ENCODE data around the gene ERC1. TPM values are rescaled to one million over a fixed set of nuclear protein-coding genes. Genes with fewer than 3 reads are reported as not detected.

ERC1 gene
- total RNA-seq, 1 donor from 2014 or later: 82.2 TPM

GRCh38 chr12:1322821-1323220, 331.8 kb downstream of the ERC1 start:
- H3K27me3 Mint-ChIP-seq (ENCODE audit: unreplicated experiment): no peaks in the 10 kb centered on the region
- H3K4me1 Mint-ChIP-seq (ENCODE audit: low read depth, unreplicated experiment): no peaks in the 10 kb centered on the region
- H3K27ac Mint-ChIP-seq (ENCODE audit: unreplicated experiment): no peak overlapping the region
- no peaks in the 10 kb centered on the region for H3K9me3 Mint-ChIP-seq (ENCODE audit: unreplicated experiment)
- DNase-seq: no peak
- TF ChIP-seq CTCF (IDR thresholded peaks at IDR 0.05; ENCODE audit: partially characterized antibody, unreplicated experiment): no peak
- no peak overlapping the region for H3K4me3 Mint-ChIP-seq (ENCODE audit: unreplicated experiment)
- peaks cover 4% of the 10 kb centered on the region for H3K36me3 Mint-ChIP-seq (ENCODE audit: unreplicated experiment)

- TF ChIP-seq CTCF (IDR thresholded peaks at IDR 0.05; ENCODE audit: partially characterized antibody, unreplicated experiment): no peak
- no peaks in the 10 kb centered on the region for H3K27me3 Mint-ChIP-seq (ENCODE audit: unreplicated experiment)
Observed at GRCh38 chr12:1324099-1324498, 333.1 kb downstream of the ERC1 start.

DNA sequence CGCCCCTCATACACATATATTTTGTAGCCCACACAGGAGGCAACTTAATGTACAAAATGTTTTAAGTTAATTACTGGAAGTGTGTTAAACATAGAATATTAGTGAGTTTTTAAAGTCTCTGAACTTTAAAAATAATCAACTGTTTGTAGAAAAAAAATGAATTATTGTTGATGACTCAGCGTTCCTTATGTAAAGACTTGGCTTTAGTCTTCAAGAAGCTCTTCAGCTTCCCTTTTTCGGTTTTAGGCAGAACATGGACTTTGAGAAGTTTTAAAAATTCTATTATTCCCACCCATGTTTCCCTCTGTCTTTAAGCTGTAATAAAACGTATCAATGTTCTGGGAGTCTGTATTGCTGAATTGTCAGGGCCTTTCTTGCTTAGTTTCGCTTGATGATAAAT, 333.9 kb downstream of the ERC1 start:
- Mint-ChIP-seq H3K27me3 (ENCODE audit: unreplicated experiment) (no peaks in the 10 kb centered on the region), H3K4me3 (ENCODE audit: unreplicated experiment) (no peak overlapping the region), H3K36me3 (ENCODE audit: unreplicated experiment) (peaks cover 5% of the 10 kb centered on the region), H3K4me1 (ENCODE audit: low read depth, unreplicated experiment) (no peaks in the 10 kb centered on the region), H3K9me3 (ENCODE audit: unreplicated experiment) (no peaks in the 10 kb centered on the region), H3K27ac (ENCODE audit: unreplicated experiment) (no peak overlapping the region)
- DNase-seq: no peak
- no peak for TF ChIP-seq CTCF (IDR thresholded peaks at IDR 0.05; ENCODE audit: partially characterized antibody, unreplicated experiment)

More at GRCh38 chr12:1324099-1324498, 333.1 kb downstream of the ERC1 start:
- no peak for DNase-seq
- Mint-ChIP-seq H3K4me1 (ENCODE audit: low read depth, unreplicated experiment) (no peaks in the 10 kb centered on the region), H3K9me3 (ENCODE audit: unreplicated experiment) (no peaks in the 10 kb centered on the region), H3K27ac (ENCODE audit: unreplicated experiment) (no peak overlapping the region), H3K4me3 (ENCODE audit: unreplicated experiment) (no peak overlapping the region), H3K36me3 (ENCODE audit: unreplicated experiment) (peaks cover 5% of the 10 kb centered on the region)

DNA sequence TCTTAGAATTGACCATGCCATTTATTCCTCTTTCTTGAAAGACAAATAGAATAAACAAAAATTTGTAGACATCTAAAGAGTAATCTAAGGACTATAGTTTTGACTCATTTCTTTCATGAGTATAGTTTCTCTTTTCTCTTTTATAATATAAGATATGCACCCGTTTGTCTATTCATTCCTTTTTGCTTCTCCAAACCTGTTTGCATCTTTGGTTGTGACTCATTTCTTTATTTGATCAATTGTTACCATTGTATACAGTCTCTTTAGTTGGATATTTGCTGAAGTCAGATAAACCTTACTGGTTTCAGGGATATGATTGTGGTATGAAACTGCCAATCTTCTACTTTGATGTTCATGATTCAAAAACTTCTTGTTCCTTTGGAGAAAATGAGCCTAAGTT, 334.6 kb downstream of the ERC1 start:
- no peak for DNase-seq
- H3K9me3 Mint-ChIP-seq (ENCODE audit: unreplicated experiment): no peaks in the 10 kb centered on the region
- no peaks in the 10 kb centered on the region for H3K27me3 Mint-ChIP-seq (ENCODE audit: unreplicated experiment)
- H3K4me3 Mint-ChIP-seq (ENCODE audit: unreplicated experiment): no peak overlapping the region
- no peaks in the 10 kb centered on the region for H3K4me1 Mint-ChIP-seq (ENCODE audit: low read depth, unreplicated experiment)
- H3K27ac Mint-ChIP-seq (ENCODE audit: unreplicated experiment): no peak overlapping the region
- no peak for TF ChIP-seq CTCF (IDR thresholded peaks at IDR 0.05; ENCODE audit: partially characterized antibody, unreplicated experiment)
- H3K36me3 Mint-ChIP-seq (ENCODE audit: unreplicated experiment): peaks cover 5% of the 10 kb centered on the region

- no peak for DNase-seq
- H3K4me3 Mint-ChIP-seq (ENCODE audit: unreplicated experiment): no peak overlapping the region
- no peaks in the 10 kb centered on the region for H3K4me1 Mint-ChIP-seq (ENCODE audit: low read depth, unreplicated experiment)
- H3K27me3 Mint-ChIP-seq (ENCODE audit: unreplicated experiment): no peaks in the 10 kb centered on the region
- H3K36me3 Mint-ChIP-seq (ENCODE audit: unreplicated experiment): peaks cover 5% of the 10 kb centered on the region
- no peak for TF ChIP-seq CTCF (IDR thresholded peaks at IDR 0.05; ENCODE audit: partially characterized antibody, unreplicated experiment)
- no peak overlapping the region for H3K27ac Mint-ChIP-seq (ENCODE audit: unreplicated experiment)
- no peaks in the 10 kb centered on the region for H3K9me3 Mint-ChIP-seq (ENCODE audit: unreplicated experiment)
Observed at GRCh38 chr12:1326258-1326657, 335.2 kb downstream of the ERC1 start.

Measured in glutamatergic neuron (in vitro differentiated cells).